Gastrocnemius medialis (tissue), 4 donors: ENCODE data around the gene GABRB3.

Source experiments
- POLR2A ChIP-seq, 2 donors: fragments of 450-650 bp; IDR thresholded peaks; one replicate each; pipeline ENCODE4 v1.6.1; 2017; ENCODE audit warnings: antibody characterized with exemption in 2 of 2, mild to moderate bottlenecking in 2 of 2, moderate library complexity in 2 of 2
- TF ChIP-seq, protein P1 (sequence below), 5 experiments: fragments of 450-650 bp in 3 of 5; fragments of 200-600 bp in 2 of 5; sonication (generic) in 2 of 5; IDR thresholded peaks in 4 of 5; conservative IDR thresholded peaks in 1 of 5; 1 replicate in 4 of 5; 2 replicates in 1 of 5; pipeline ENCODE4 v1.5.1; 2016 to 2019; ENCODE audit warnings: antibody characterized with exemption in 5 of 5, mild to moderate bottlenecking in 3 of 5, moderate library complexity in 3 of 5

- TF ChIP-seq, protein P1, sequence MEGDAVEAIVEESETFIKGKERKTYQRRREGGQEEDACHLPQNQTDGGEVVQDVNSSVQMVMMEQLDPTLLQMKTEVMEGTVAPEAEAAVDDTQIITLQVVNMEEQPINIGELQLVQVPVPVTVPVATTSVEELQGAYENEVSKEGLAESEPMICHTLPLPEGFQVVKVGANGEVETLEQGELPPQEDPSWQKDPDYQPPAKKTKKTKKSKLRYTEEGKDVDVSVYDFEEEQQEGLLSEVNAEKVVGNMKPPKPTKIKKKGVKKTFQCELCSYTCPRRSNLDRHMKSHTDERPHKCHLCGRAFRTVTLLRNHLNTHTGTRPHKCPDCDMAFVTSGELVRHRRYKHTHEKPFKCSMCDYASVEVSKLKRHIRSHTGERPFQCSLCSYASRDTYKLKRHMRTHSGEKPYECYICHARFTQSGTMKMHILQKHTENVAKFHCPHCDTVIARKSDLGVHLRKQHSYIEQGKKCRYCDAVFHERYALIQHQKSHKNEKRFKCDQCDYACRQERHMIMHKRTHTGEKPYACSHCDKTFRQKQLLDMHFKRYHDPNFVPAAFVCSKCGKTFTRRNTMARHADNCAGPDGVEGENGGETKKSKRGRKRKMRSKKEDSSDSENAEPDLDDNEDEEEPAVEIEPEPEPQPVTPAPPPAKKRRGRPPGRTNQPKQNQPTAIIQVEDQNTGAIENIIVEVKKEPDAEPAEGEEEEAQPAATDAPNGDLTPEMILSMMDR (IDR thresholded peaks at IDR 0.05 in 4 of 5, conservative IDR thresholded peaks at IDR 0.05 in 1 of 5) = no peak
- no peak for TF ChIP-seq POLR2A (IDR thresholded peaks at IDR 0.05)
Observed at GRCh38 chr15:26661748-26662147, 111.1 kb downstream of the GABRB3 start.
